Right hindlimb (tissue), 1 donor: ENCODE measurements around the gene SNX21.
A peak's percentile ranks its signal among the peaks of the same experiment; 100 is the strongest.
"Not testable (repeated sequence)": the region's sequence is repeated elsewhere in the genome, so short reads cannot be mapped to it uniquely, and the experiment has no call there.

Experiments
- DNase-seq: peaks from one replicate; pipeline ENCODE4 v3.0.0-alpha.2; 2018

Gene SNX21

GRCh38 chr20:45851501-45851900 lies 17.9 kb downstream of the SNX21 start:
- DNase-seq, result no peak

GRCh38 chr20:45852326-45852725 lies 18.7 kb downstream of the SNX21 start:
- no peak for DNase-seq

- no peak for DNase-seq
Measured at GRCh38 chr20:45853484-45853883, 19.9 kb downstream of the SNX21 start.

GRCh38 chr20:45857114-45857881 lies 23.7 kb downstream of the SNX21 start, which contains the start of the genes ACOT8 and ZSWIM3:
Gene ACOT8, minus strand, starts transcription at chr20:45857392. Its CDS starts 77 bp downstream, at chr20:45857315.
Gene ZSWIM3, plus strand, starts transcription at chr20:45857614. Its CDS starts 212 bp downstream, at chr20:45857826.
- DNase-seq, result peak; percentile 98

GRCh38 chr20:45857882-45858216 lies 24.2 kb downstream of the SNX21 start:
- peak; percentile 34 for DNase-seq

GRCh38 chr20:45859916-45860315 lies 26.3 kb downstream of the SNX21 start:
- DNase-seq, result no peak

- no peak for DNase-seq
Measured at GRCh38 chr20:45860560-45861220, 27.1 kb downstream of the SNX21 start.

- no peak for DNase-seq
Measured at GRCh38 chr20:45861221-45862075, 27.8 kb downstream of the SNX21 start.

- no peak for DNase-seq
Measured at GRCh38 chr20:45863543-45864470, 30.2 kb downstream of the SNX21 start.

- DNase-seq, result no peak
Measured at GRCh38 chr20:45866454-45866853, 32.9 kb downstream of the SNX21 start.

- DNase-seq, result no peak
Measured at GRCh38 chr20:45867136-45867818, 33.7 kb downstream of the SNX21 start.

- no peak for DNase-seq
Measured at GRCh38 chr20:45867819-45868176, 34.2 kb downstream of the SNX21 start.

GRCh38 chr20:45872626-45873025 lies 39.0 kb downstream of the SNX21 start:
- DNase-seq, result no peak

- DNase-seq, result no peak
Measured at GRCh38 chr20:45873409-45874103, 40.0 kb downstream of the SNX21 start.

GRCh38 chr20:45874104-45874481 lies 40.5 kb downstream of the SNX21 start:
- not testable (repeated sequence) for DNase-seq

- DNase-seq, result no peak
Measured at GRCh38 chr20:45874576-45874975, 41.0 kb downstream of the SNX21 start.

GRCh38 chr20:45878076-45878761 lies 44.6 kb downstream of the SNX21 start:
- no peak for DNase-seq

GRCh38 chr20:45880988-45881788 lies 47.6 kb downstream of the SNX21 start, which contains the start of gene ZSWIM1:
Gene ZSWIM1, plus strand, starts transcription at chr20:45881227. Its CDS starts 1,366 bp downstream, at chr20:45882593.
- peak; percentile 100 for DNase-seq

GRCh38 chr20:45882469-45883099 lies 49.0 kb downstream of the SNX21 start:
- DNase-seq, result no peak
